Gastroesophageal sphincter (tissue), 4 donors: ENCODE results near the gene MAMSTR. TPM values are rescaled to one million over a fixed set of nuclear protein-coding genes. Genes with fewer than 3 reads are reported as not detected.

ENCODE experiments used
- ATAC-seq: fragments of 150-250 bp; one replicate; pipeline ENCODE4 v1.9.1; 2016; ENCODE audit warnings: mild to moderate bottlenecking, moderate library complexity
- H3K27ac ChIP-seq, 4 donors: fragments of 200-600 bp; sonication (generic) in 3 of 4; 1 replicate in 3 of 4; 2 replicates in 1 of 4; pipeline ENCODE4 v1.5.1; 2016 to 2019
- H3K27me3 ChIP-seq: fragments of 200-600 bp; sonication (generic); one replicate; pipeline ENCODE4 v1.5.1; 2019
- H3K36me3 ChIP-seq, 2 donors: fragments of 200-600 bp; sonication (generic); one replicate each; pipeline ENCODE4 v1.5.1; 2019; ENCODE audit warnings: control low read depth in 1 of 2
- H3K4me1 ChIP-seq, 3 donors: fragments of 200-600 bp; sonication (generic); 1 replicate in 2 of 3; 2 replicates in 1 of 3; pipeline ENCODE4 v1.5.1; 2016 to 2019; ENCODE audit warnings: control low read depth in 2 of 3
- H3K4me3 ChIP-seq, 2 donors: fragments of 200-600 bp; sonication (generic); one replicate each; pipeline ENCODE4 v1.5.1; 2019; ENCODE audit warnings: mild to moderate bottlenecking in 1 of 2, moderate library complexity in 1 of 2
- H3K9me3 ChIP-seq, 3 donors: fragments of 200-600 bp; sonication (generic); one replicate each; pipeline ENCODE4 v1.5.1; 2017 to 2019; ENCODE audit warnings: control low read depth in 2 of 3
- EP300 ChIP-seq: sonication (generic); formaldehyde crosslinking; IDR thresholded peaks from one replicate; pipeline ENCODE4 v1.6.1; 2017; ENCODE audit warnings: antibody characterized with exemption, mild to moderate bottlenecking
- POLR2A ChIP-seq, 2 donors: fragments of 450-650 bp; IDR thresholded peaks; one replicate each; pipeline ENCODE4 v1.6.1; 2017; ENCODE audit warnings: antibody characterized with exemption in 2 of 2, mild to moderate bottlenecking in 2 of 2, moderate library complexity in 1 of 2
- POLR2AphosphoS5 ChIP-seq: sonication (generic); formaldehyde crosslinking; IDR thresholded peaks from one replicate; pipeline ENCODE4 v1.6.1; 2017; ENCODE audit warnings: antibody characterized with exemption
- WGBS, 2 donors: methylation state at CpG; one replicate each; pipeline ENCODE4 v1.1.5; 2018; ENCODE audit warnings: low coverage in 1 of 2; 5-methylcytosine and 5-hydroxymethylcytosine counted together
- total RNA-seq, 4 donors: library from RNA; depleted of rRNA; stranded (reverse); fragments of >200 nt; gene quantifications; one replicate each; pipeline ENCODE4 v1.1.0, GENCODE V29; 2016
- TF ChIP-seq, protein P1 (sequence below), 4 experiments: fragments of 200-600 bp in 2 of 4; fragments of 450-650 bp in 2 of 4; sonication (generic) in 1 of 4; IDR thresholded peaks; one replicate each; pipeline ENCODE4 v1.5.1; 2017 to 2019; ENCODE audit warnings: antibody characterized with exemption in 4 of 4, mild to moderate bottlenecking in 2 of 4, moderate library complexity in 2 of 4

MAMSTR gene
- total RNA-seq, 4 donors from 2014 or later: 0.25 to 3.7 (median 1.3) TPM

DNA sequence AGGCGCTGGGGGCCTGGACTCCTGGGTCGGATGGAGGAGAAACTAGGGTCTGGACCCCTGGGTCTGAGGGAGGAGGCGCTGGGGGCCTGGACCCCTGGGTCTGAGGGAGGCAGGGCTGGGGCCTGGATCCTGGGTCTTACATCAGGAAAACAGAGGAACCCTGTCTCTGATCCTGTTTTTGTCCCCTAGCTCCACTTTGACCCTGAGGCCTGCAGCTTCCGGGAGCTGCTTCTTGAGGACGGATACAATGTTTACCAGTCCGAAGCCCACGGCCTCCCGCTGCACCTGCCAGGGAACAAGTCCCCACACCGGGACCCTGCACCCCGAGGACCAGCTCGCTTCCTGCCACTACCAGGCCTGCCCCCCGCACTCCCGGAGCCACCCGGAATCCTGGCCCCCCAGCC lies 38.2 kb upstream of the MAMSTR start:
- no peaks in the 10 kb centered on the region for H3K9me3 ChIP-seq
- TF ChIP-seq, protein P1, sequence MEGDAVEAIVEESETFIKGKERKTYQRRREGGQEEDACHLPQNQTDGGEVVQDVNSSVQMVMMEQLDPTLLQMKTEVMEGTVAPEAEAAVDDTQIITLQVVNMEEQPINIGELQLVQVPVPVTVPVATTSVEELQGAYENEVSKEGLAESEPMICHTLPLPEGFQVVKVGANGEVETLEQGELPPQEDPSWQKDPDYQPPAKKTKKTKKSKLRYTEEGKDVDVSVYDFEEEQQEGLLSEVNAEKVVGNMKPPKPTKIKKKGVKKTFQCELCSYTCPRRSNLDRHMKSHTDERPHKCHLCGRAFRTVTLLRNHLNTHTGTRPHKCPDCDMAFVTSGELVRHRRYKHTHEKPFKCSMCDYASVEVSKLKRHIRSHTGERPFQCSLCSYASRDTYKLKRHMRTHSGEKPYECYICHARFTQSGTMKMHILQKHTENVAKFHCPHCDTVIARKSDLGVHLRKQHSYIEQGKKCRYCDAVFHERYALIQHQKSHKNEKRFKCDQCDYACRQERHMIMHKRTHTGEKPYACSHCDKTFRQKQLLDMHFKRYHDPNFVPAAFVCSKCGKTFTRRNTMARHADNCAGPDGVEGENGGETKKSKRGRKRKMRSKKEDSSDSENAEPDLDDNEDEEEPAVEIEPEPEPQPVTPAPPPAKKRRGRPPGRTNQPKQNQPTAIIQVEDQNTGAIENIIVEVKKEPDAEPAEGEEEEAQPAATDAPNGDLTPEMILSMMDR (IDR thresholded peaks at IDR 0.05): no peak
- no peak for TF ChIP-seq EP300
- TF ChIP-seq POLR2A (IDR thresholded peaks at IDR 0.05): no peak
- TF ChIP-seq POLR2AphosphoS5: no peak
- H3K4me3 ChIP-seq: no peak overlapping the region
- no peak for ATAC-seq
- WGBS, 2 donors: no CpG with 5 or more reads among the region's 14 CpGs
- no peak overlapping the region for H3K27ac ChIP-seq
- H3K4me1 ChIP-seq: peaks cover 0 to 9% (median 4%) of the 10 kb centered on the region in 3 donors
- H3K27me3 ChIP-seq: peaks cover 25% of the 10 kb centered on the region
- H3K36me3 ChIP-seq: no peaks in the 10 kb centered on the region

DNA sequence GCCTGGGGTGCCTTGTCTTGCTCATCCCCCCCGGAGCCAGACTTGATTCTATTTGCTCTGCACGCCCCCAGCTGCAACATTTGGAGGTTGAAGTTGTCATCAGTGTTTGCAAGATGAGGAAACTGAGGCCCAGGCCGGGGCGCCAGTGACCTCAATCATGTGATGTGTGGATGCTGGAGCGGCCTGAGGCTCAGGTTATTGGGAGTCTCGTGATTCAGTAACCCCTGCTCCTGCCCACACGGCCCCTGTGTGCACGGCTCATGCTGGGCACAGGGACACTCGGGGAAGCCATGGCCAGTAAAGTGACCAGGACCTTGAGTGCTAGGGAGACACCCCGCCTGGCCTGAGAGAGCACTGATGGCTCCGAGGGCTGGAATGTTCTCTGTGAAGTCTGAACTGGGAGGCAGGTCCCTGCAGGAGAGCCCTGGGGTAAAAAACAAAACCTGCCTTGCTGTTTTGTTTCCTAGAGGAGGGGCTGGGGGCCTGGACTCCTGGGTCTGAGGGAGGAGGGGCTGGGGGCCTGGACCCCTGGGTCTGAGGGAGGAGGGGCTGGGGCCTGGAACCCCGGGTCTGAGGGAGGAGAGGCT lies 37.7 kb upstream of the MAMSTR start:
- no peak for ATAC-seq
- Histone ChIP-seq H3K4me1 (peaks cover 0 to 14% (median 8%) of the 10 kb centered on the region in 3 donors), H3K9me3 (no peaks in the 10 kb centered on the region), H3K36me3 (no peaks in the 10 kb centered on the region), H3K27me3 (peaks cover 26% of the 10 kb centered on the region), H3K27ac (no peak overlapping the region), H3K4me3 (no peak overlapping the region)
- no peak for TF ChIP-seq POLR2AphosphoS5
- no peak for TF ChIP-seq POLR2A (IDR thresholded peaks at IDR 0.05)
- TF ChIP-seq, protein P1 (IDR thresholded peaks at IDR 0.05): no peak
- TF ChIP-seq EP300: no peak
- no CpG with 5 or more reads among the region's 12 CpGs for WGBS, 2 donors

DNA sequence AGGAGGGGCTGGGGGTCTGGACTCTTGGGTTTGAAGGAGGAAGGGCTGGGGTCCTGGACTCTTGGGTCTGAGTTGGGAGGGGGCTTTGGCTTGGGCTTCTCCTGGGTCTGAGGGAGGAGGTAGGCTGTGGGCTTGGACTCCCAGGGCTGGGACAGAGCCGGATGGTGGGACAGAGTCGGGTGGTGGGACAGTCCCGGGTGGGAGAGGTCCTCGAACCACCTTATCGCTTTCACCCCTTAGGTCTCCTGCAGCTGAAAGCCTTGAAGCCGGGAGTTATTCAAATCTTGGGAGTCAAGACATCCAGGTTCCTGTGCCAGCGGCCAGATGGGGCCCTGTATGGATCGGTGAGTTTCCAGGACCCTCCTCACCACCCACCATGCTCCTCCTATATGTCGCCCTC lies 37.2 kb upstream of the MAMSTR start:
- H3K4me3 ChIP-seq: no peak overlapping the region
- H3K36me3 ChIP-seq: no peaks in the 10 kb centered on the region
- H3K27ac ChIP-seq: no peak overlapping the region
- 40 to 96% methylated on average over 1 to 5 of the region's 9 CpGs for WGBS, 2 donors
- ATAC-seq: no peak
- H3K9me3 ChIP-seq: no peaks in the 10 kb centered on the region
- peaks cover 0 to 19% (median 10%) of the 10 kb centered on the region in 3 donors for H3K4me1 ChIP-seq
- H3K27me3 ChIP-seq: peaks cover 31% of the 10 kb centered on the region
- TF ChIP-seq, protein P1 (IDR thresholded peaks at IDR 0.05): no peak
- TF ChIP-seq EP300: no peak
- TF ChIP-seq POLR2AphosphoS5: no peak
- TF ChIP-seq POLR2A (IDR thresholded peaks at IDR 0.05): no peak

DNA sequence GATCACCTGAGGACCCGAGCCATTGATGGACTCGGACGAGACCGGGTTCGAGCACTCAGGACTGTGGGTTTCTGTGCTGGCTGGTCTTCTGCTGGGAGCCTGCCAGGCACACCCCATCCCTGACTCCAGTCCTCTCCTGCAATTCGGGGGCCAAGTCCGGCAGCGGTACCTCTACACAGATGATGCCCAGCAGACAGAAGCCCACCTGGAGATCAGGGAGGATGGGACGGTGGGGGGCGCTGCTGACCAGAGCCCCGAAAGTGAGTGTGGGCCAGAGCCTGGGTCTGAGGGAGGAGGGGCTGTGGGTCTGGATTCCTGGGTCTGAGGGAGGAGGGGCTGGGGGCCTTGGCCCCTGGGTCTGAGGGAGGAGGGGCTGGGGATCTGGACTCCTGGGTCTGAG lies 36.7 kb upstream of the MAMSTR start:
- peaks cover 36% of the 10 kb centered on the region for H3K27me3 ChIP-seq
- WGBS, 2 donors: no CpG with 5 or more reads among the region's 11 CpGs
- H3K4me3 ChIP-seq: no peak overlapping the region
- no peaks in the 10 kb centered on the region for H3K36me3 ChIP-seq
- peaks cover 0 to 22% (median 10%) of the 10 kb centered on the region in 3 donors for H3K4me1 ChIP-seq
- TF ChIP-seq POLR2A (IDR thresholded peaks at IDR 0.05) (no peak), POLR2AphosphoS5 (no peak), EP300 (no peak)
- TF ChIP-seq, protein P1 (IDR thresholded peaks at IDR 0.05): no peak
- H3K9me3 ChIP-seq: no peaks in the 10 kb centered on the region
- ATAC-seq: no peak
- no peak overlapping the region for H3K27ac ChIP-seq

DNA sequence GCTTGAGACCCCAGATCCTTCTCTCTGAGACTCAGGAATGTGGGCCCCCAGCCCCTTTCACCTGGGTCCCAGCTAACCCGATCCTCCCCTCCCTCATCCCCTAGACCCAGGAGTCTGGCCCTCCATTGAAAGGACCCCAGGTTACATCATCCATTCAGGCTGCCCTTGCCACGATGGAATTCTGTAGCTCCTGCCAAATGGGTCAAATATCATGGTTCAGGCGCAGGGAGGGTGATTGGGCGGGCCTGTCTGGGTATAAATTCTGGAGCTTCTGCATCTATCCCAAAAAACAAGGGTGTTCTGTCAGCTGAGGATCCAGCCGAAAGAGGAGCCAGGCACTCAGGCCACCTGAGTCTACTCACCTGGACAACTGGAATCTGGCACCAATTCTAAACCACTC lies 36.3 kb upstream of the MAMSTR start:
- Histone ChIP-seq H3K27me3 (peaks cover 37% of the 10 kb centered on the region), H3K4me1 (peaks cover 0 to 22% (median 10%) of the 10 kb centered on the region in 3 donors), H3K36me3 (no peaks in the 10 kb centered on the region), H3K9me3 (no peaks in the 10 kb centered on the region), H3K27ac (no peak overlapping the region), H3K4me3 (no peak overlapping the region)
- 100% methylated on average over 4 of the region's 5 CpGs; no CpG with 5 or more reads in 1 of the 2 donors for WGBS, 2 donors
- no peak for ATAC-seq
- TF ChIP-seq POLR2AphosphoS5: no peak
